HUES6 (cell line): ENCODE measurements around the gene TAMM41.

Experiments
- H3K27ac ChIP-seq: 2 replicates; pipeline ENCODE4 v1.7.0; 2013; ENCODE audit warnings: low read depth, mild to moderate bottlenecking, low read length, inconsistent platforms
- H3K27me3 ChIP-seq: 2 replicates; pipeline ENCODE4 v1.6.1; 2013; ENCODE audit warnings: low read length; ENCODE audit not compliant: control insufficient read depth, insufficient read depth
- H3K36me3 ChIP-seq: 2 replicates; pipeline ENCODE4 v1.6.1; 2013; ENCODE audit warnings: low read length; ENCODE audit not compliant: control insufficient read depth, insufficient read depth
- H3K4me1 ChIP-seq: 2 replicates; pipeline ENCODE4 v1.6.1; 2013; ENCODE audit warnings: low read length; ENCODE audit not compliant: control insufficient read depth, insufficient read depth
- H3K4me3 ChIP-seq: 2 replicates; pipeline ENCODE4 v1.5.1; 2013; ENCODE audit warnings: low read depth, low read length
- H3K9ac ChIP-seq: one replicate; pipeline ENCODE4 v1.6.1; 2013; ENCODE audit warnings: mild to moderate bottlenecking, low read length
- H3K9me3 ChIP-seq: 2 replicates; pipeline ENCODE4 v1.6.1; 2013; ENCODE audit warnings: low read depth, low read length; ENCODE audit not compliant: control insufficient read depth, insufficient read depth

The TAMM41 gene

DNA sequence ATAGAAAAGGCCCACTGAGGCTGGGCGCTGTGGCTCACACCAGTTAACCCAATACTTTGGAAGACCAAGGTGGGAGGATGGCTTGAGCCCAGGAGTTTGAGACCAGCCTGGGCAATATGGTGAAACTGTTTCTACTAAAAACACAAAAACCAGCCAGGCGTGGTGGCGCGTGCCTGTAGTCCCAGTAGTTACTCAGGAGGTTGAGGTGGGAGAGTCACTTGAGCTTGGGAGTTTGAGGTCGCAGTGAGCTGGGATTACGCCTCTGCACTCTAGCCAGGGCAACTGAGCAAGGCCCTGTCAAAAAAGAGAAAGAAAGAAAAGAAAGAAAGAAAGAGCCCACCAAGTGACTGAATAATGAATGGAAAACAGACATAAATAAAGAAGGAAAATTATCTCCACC lies 32.0 kb downstream of the TAMM41 start:
- H3K4me1 ChIP-seq: no peaks in the 10 kb centered on the region
- H3K4me3 ChIP-seq: no peak overlapping the region
- no peak overlapping the region for H3K9ac ChIP-seq
- H3K27ac ChIP-seq: no peak overlapping the region
- no peaks in the 10 kb centered on the region for H3K27me3 ChIP-seq
- H3K36me3 ChIP-seq: peaks cover 42% of the 10 kb centered on the region
- H3K9me3 ChIP-seq: no peaks in the 10 kb centered on the region

DNA sequence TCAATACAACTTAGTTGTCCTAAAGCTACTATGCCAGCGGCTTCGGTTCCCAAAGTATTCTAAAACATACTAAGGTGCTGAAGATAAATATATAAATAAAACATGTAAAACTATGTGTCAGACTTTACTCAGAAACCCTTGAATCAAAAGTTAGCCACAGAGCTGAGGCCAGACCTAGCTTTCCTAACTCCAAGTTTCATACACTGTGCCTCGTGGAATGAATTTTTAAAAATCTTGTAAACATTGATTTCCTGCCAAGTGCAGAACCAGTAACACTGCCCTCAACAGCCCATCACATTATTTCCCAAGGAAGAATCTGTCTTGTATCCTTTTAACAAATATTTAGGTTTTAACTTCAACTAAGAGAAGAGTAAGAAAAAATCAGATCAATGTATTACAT lies 36.4 kb downstream of the TAMM41 start:
- H3K4me1 ChIP-seq: no peaks in the 10 kb centered on the region
- H3K9ac ChIP-seq: no peak overlapping the region
- no peak overlapping the region for H3K27ac ChIP-seq
- no peak overlapping the region for H3K4me3 ChIP-seq
- no peaks in the 10 kb centered on the region for H3K9me3 ChIP-seq
- H3K36me3 ChIP-seq: peaks cover 57% of the 10 kb centered on the region
- H3K27me3 ChIP-seq: no peaks in the 10 kb centered on the region

DNA sequence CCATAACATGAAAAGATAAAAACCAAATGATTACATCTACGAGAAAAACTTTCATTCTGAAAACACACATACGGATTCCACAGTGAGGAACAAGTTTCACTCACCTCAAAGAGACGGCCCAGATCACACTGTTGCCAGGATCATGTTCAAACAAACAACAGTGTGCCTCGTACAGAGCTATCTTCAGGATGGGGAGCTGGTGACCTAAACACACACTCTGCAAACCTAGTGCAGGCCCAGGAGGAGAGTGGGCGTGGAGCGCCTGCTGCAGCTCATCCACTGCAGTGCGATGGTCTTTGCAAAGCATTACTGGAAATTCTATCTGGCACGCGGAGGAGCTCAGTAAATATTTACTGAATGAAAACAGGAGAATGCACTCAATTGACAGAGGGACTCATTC lies 38.5 kb downstream of the TAMM41 start:
- Histone ChIP-seq H3K27me3 (no peaks in the 10 kb centered on the region), H3K27ac (no peak overlapping the region), H3K36me3 (peaks cover 50% of the 10 kb centered on the region), H3K4me3 (no peak overlapping the region), H3K9ac (no peak overlapping the region), H3K4me1 (no peaks in the 10 kb centered on the region), H3K9me3 (no peaks in the 10 kb centered on the region)

DNA sequence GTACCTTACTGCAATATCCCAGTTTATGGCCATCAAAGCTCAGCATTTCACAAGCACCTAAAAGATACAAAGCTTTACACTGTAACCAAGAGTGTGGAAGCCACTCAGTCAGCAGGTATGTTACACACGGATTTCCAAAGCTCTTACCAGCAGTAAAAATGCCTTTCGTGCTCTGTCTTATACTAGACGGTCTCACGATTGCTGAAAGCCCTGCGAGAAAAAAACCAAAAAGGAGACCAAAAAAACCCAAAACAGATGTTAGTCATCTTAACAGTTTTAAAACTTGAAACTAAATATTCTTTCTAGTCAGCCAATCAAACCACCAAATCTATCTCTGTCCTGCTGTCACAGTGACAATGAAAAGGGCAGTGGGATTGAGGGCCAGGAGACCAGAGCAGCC lies 39.0 kb downstream of the TAMM41 start:
- Histone ChIP-seq H3K9me3 (no peaks in the 10 kb centered on the region), H3K4me1 (no peaks in the 10 kb centered on the region), H3K27ac (no peak overlapping the region), H3K27me3 (no peaks in the 10 kb centered on the region), H3K9ac (no peak overlapping the region), H3K4me3 (no peak overlapping the region), H3K36me3 (peaks cover 51% of the 10 kb centered on the region)

DNA sequence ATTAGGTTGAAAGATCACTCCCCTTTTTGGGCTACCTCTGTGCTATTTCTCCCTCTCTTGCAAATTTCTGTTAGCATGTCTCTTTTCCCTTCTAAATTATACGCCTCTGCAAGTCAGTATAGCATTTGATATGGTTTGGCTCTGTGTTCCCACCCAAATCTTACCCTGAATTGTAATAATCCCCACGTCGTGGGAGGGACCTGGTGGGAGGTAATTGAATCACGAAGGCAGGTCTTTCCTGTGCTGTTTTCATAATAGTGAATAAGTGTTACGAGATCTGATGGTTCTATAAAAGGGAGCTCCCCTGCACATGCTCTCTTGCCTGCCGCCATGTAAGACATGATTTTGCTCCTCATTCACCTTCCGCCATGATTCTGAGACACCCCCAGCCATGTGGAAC lies 41.0 kb downstream of the TAMM41 start:
- H3K4me3 ChIP-seq: no peak overlapping the region
- no peak overlapping the region for H3K27ac ChIP-seq
- no peaks in the 10 kb centered on the region for H3K27me3 ChIP-seq
- no peak overlapping the region for H3K9ac ChIP-seq
- no peaks in the 10 kb centered on the region; the same call in 1 of the 2 replicates for H3K9me3 ChIP-seq
- H3K4me1 ChIP-seq: no peaks in the 10 kb centered on the region
- peaks cover 46% of the 10 kb centered on the region for H3K36me3 ChIP-seq

DNA sequence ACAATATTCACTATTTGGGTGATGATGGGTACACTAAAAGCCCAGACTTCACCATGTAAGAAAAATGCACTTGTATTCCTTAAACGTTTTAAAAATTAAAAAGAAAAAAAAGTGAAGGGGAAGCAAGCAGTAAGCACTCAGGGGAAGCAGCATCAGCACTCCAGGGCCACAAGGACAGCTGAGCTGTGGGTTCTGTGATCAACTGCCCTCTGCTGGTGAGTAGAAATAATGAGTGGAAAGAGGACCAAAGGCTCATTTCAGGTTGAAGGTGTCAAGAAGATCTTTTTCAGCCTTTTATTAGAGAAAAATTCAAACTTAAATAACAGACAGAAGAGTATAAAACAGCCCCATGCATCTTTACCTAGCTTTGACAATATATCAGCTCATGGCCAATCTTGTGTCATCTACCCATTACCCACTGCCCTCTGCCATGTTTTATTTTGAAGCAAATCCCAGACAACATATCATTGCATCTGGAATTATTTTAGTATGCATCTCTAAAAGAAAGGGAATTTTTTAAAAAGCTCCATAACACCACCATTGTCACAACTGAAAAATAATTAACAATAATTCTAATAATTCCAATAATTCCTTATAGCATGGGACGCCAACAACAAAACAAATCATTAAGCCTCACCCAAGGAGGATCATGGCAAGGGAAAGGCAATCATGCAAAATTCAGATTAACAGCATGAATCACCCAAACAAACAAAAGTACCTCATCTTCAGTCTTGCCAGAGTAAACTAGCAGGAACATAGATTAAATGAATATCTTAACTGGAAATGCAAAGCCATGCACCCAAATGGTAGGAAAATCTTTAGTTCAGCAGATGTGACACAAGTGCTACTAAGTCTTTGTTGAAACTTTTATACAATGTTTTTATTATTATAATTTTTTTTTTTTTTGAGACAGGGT lies 42.5 kb downstream of the TAMM41 start:
- H3K27me3 ChIP-seq: no peaks in the 10 kb centered on the region
- no peak overlapping the region for H3K27ac ChIP-seq
- no peaks in the 10 kb centered on the region for H3K4me1 ChIP-seq
- no peak overlapping the region for H3K9ac ChIP-seq
- peaks cover 2% of the 10 kb centered on the region; the same call in 1 of the 2 replicates for H3K9me3 ChIP-seq
- peaks cover 43% of the 10 kb centered on the region for H3K36me3 ChIP-seq
- H3K4me3 ChIP-seq: no peak overlapping the region

DNA sequence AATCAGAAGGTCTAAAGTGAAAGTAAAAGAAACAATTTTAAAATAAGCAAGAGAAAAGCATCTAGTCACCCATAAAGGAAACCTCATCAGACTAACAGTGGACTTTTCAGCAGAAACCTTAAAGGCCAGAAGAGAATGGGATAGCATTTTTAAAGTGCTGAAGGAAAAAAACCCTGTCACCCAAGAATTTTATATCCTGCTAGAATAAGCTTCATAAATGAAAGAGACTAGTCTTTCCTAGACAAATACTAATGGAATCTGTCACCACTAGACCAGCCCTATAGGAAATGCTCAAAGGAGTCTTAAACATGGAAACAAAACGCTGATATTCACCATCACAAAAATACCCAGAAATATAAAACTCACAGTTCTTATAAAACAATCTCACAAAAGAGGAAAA lies 46.9 kb downstream of the TAMM41 start:
- Histone ChIP-seq H3K36me3 (peaks cover 36% of the 10 kb centered on the region), H3K4me1 (peaks cover 10% of the 10 kb centered on the region), H3K27ac (no peak overlapping the region), H3K9ac (no peak overlapping the region), H3K27me3 (no peaks in the 10 kb centered on the region), H3K4me3 (no peak overlapping the region), H3K9me3 (peaks cover 3% of the 10 kb centered on the region; the same call in 1 of the 2 replicates)

DNA sequence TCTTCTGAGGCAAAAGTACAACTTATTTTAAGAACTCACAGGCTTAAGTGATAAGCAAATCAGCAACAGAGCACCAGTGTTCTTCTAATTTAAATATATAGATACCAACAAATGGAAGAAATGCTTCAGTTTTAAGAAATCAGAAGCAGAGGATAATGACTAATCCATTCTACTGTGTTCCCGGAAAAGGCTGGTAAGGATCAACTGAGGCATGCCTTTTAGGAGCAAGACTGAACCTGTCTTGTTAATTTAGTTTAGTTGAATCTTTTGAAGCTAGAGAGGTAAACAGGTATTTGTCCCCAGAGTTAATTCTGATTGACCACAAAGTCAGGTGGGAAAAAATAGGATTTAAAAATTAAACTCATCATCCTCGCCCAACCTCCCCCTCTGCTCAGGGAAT lies 51.8 kb downstream of the TAMM41 start:
- Histone ChIP-seq H3K4me3 (no peak overlapping the region), H3K27ac (no peak overlapping the region), H3K9ac (no peak overlapping the region), H3K4me1 (peaks cover 10% of the 10 kb centered on the region), H3K36me3 (peaks cover 45% of the 10 kb centered on the region), H3K27me3 (no peaks in the 10 kb centered on the region), H3K9me3 (0 out of 2 replicates have a peak, but pooled peaks cover 3% of the 10 kb centered on the region)

DNA sequence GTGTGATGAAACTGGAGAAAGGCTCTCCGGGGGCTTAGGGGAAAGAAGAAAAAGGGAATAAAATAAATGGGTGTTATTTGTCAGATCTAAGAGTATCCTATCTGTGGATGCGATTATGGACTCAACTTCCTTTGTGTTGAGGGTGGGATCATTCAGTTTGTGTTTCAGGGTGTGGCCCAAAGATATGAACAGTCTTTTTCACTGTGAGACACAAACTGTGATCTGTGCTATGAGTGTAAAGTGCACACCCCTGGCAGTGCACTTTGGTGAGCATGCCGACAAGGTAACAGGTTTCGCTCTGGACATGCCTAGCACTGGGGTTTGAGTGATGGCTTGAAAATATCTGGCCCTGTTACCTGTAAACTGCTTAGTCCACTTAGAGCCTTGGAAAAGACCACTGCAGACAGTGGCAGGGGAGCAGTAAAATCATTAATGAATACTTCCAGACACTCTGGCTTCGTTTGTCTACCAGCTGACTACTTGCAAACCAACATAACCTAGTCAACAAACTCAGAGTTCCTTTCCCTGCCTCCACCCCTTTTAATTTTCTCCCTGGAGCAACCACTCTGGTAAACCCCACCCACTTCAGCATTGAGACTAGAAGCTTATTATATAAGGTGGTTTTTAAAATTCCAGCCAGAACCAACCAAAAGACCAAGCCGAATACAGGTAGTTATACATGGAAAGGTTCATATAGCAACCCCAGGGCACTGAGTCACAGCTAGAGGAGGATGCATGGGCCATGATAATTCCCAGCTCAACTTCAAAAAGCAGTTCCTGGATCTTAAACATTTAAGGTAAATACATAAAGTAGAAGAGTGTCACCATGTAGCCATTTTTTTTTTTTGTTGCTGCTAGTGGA lies 55.1 kb downstream of the TAMM41 start:
- H3K27me3 ChIP-seq: no peaks in the 10 kb centered on the region
- no peak overlapping the region for H3K4me3 ChIP-seq
- no peak overlapping the region for H3K27ac ChIP-seq
- H3K9me3 ChIP-seq: no peaks in the 10 kb centered on the region
- no peak overlapping the region for H3K9ac ChIP-seq
- H3K36me3 ChIP-seq: peaks cover 46% of the 10 kb centered on the region
- H3K4me1 ChIP-seq: peaks cover 10% of the 10 kb centered on the region

DNA sequence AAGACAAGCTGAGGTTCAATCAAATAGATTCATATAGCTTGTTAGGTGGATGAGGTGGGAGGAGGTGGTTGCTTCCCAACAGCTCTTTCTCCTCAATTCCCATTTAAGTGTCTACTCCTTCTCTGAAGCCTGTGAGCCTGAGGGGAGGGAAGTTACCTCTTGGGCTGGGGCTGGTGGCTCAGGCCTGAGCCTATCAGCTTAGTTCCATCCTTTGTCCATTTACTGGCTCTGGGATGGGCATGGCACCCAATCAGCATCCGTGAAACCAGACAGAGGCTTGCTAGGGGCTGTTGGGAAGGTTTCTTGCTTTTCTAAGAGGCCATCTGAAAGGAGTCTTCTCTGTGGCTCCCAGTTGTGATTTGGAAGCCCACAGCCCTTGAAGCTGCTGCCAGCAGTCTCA lies 57.3 kb downstream of the TAMM41 start:
- H3K4me1 ChIP-seq: no peaks in the 10 kb centered on the region
- H3K9me3 ChIP-seq: no peaks in the 10 kb centered on the region
- H3K27me3 ChIP-seq: no peaks in the 10 kb centered on the region
- no peak overlapping the region for H3K9ac ChIP-seq
- no peak overlapping the region for H3K4me3 ChIP-seq
- H3K27ac ChIP-seq: no peak overlapping the region
- peaks cover 39% of the 10 kb centered on the region for H3K36me3 ChIP-seq

DNA sequence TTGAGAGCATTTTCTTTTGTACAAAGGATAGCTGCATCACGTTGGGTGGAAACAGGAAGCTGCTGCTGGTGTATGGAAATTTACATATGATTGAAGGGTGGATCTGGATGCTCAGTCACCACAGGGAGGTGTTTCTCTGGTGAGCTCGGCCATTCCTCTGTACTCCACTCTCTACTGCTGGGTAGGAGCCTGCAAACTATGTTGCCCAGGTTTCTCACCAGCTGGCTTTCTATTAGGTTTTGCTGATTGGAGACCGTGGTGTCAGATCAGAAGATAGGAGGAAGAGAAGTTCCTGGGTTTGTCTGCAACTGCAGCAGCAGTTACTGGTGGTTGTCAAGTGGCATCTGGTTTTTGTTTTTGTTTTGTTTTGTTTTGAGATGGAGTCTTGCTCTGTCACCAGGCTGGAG lies 61.7 kb downstream of the TAMM41 start:
- Histone ChIP-seq H3K27ac (no peak overlapping the region), H3K36me3 (peaks cover 27% of the 10 kb centered on the region), H3K4me3 (no peak overlapping the region), H3K4me1 (no peaks in the 10 kb centered on the region), H3K27me3 (no peaks in the 10 kb centered on the region), H3K9ac (no peak overlapping the region), H3K9me3 (no peaks in the 10 kb centered on the region)
